A673 (cell line): ENCODE measurements around the gene PHF21A. TPM values are rescaled to one million over a fixed set of nuclear protein-coding genes. Genes with fewer than 3 reads are reported as not detected.

Experiments
- BruUV-seq: library from RNA; stranded (reverse); fragments of 400-500 nt; replicated peaks from 2 replicates; lab custom pipeline; 2021; lab: Mats Ljungman, UMichigan
- CTCF ChIA-PET: fragments of 300-600 bp; sonication (Branson Sonifier 250); formaldehyde crosslinking; loops from one replicate; lab custom pipeline; 2022; ENCODE audit warnings: antibody characterized with exemption; lab: Charles Lee
- POLR2A ChIA-PET: fragments of 300-600 bp; sonication (Branson Sonifier 250); formaldehyde crosslinking; loops from one replicate; lab custom pipeline; 2022; ENCODE audit warnings: antibody characterized with exemption; ENCODE audit not compliant: low non-redundant PET; lab: Charles Lee
- DNase-seq: peaks from one replicate; pipeline ENCODE4 v3.0.0-alpha.2; 2015; ENCODE audit warnings: low spot score
- H3K27ac ChIP-seq: fragments of 200-600 bp; sonication (generic); 2 replicates; pipeline ENCODE4 v1.5.1; 2016; ENCODE audit warnings: mixed run types, low read depth, mild to moderate bottlenecking, mixed read lengths, antibody characterized with exemption, low read length; ENCODE audit not compliant: poor library complexity, severe bottlenecking
- H3K27me3 ChIP-seq: fragments of 200-600 bp; sonication (generic); replicated peaks from 2 replicates; pipeline ENCODE4 v1.6.1; 2017; ENCODE audit warnings: mixed run types, low read depth, mild to moderate bottlenecking, mixed read lengths, antibody characterized with exemption, low read length; ENCODE audit not compliant: insufficient read depth, poor library complexity
- H3K36me3 ChIP-seq: fragments of 200-600 bp; sonication (generic); 2 replicates; pipeline ENCODE4 v1.6.1; 2016; ENCODE audit warnings: mixed run types, mild to moderate bottlenecking, mixed read lengths, antibody characterized with exemption, low read length; ENCODE audit not compliant: insufficient read depth, poor library complexity, severe bottlenecking
- H3K4me1 ChIP-seq: fragments of 200-600 bp; sonication (generic); 2 replicates; pipeline ENCODE4 v1.6.1; 2017; ENCODE audit warnings: mixed run types, mild to moderate bottlenecking, mixed read lengths, antibody characterized with exemption, low read length; ENCODE audit not compliant: insufficient read depth, poor library complexity, severe bottlenecking
- H3K4me3 ChIP-seq: fragments of 200-600 bp; sonication (generic); 2 replicates; pipeline ENCODE4 v1.5.1; 2016; ENCODE audit warnings: low read depth, mixed run types, mild to moderate bottlenecking, mixed read lengths, low read length; ENCODE audit not compliant: poor library complexity, severe bottlenecking
- H3K9me3 ChIP-seq: fragments of 200-600 bp; sonication (generic); 2 replicates; pipeline ENCODE4 v1.6.1; 2016; ENCODE audit warnings: mixed run types, low read depth, mild to moderate bottlenecking, mixed read lengths, antibody characterized with exemption, low read length; ENCODE audit not compliant: poor library complexity, severe bottlenecking
- CTCF ChIP-seq: fragments of 300-800, 200-600 bp; sonication (generic); conservative IDR thresholded peaks from 2 replicates; pipeline ENCODE4 v1.5.1; 2017; ENCODE audit warnings: low read depth, mild to moderate bottlenecking, antibody characterized with exemption, low read length, moderate library complexity, mixed read lengths
- EZH2 ChIP-seq: fragments of 200-600 bp; sonication (generic); IDR thresholded peaks from 2 replicates; pipeline ENCODE4 v1.6.1; 2017; ENCODE audit warnings: borderline replicate concordance, low read depth, mild to moderate bottlenecking, mixed read lengths, antibody characterized with exemption, low read length; ENCODE audit not compliant: poor library complexity, severe bottlenecking
- intact Hi-C: fragments of 100-400 bp; cut with micrococcal nuclease; formaldehyde crosslinking; loops from one replicate; pipeline ENCODE4 v1.10.0; 2022; ENCODE audit not compliant: unreplicated experiment
- total RNA-seq: library from RNA; stranded (reverse); gene quantifications from 2 replicates; pipeline ENCODE4 v1.2.3, GENCODE V29; 2021

The PHF21A gene
- total RNA-seq, 1 experiment from 2014 or later, result 77.2 TPM

GRCh38 chr11:46051102-46051501 lies 70.2 kb downstream of the PHF21A start:
- Histone ChIP-seq H3K4me3 (no peak overlapping the region), H3K27me3 (no peaks in the 10 kb centered on the region), H3K36me3 (peaks cover 4% of the 10 kb centered on the region), H3K4me1 (peaks cover 37% of the 10 kb centered on the region), H3K27ac (no peak overlapping the region), H3K9me3 (no peaks in the 10 kb centered on the region)
- POLR2A ChIA-PET, result no interaction called here
- TF ChIP-seq EZH2, result no peak
- no peak for TF ChIP-seq CTCF
- no TSS peak for BruUV-seq
- DNase-seq, result no peak
- CTCF ChIA-PET, result no interaction called here
- intact Hi-C loops, result loop anchor here (5.0 kb wide), 1 partner anchor 46 kb away; no protein-coding TSS in a partner anchor

GRCh38 chr11:46050662-46051061 lies 70.6 kb downstream of the PHF21A start:
- peak overlapping the region; percentile 69 for H3K27ac ChIP-seq
- POLR2A ChIA-PET, result no interaction called here
- no TSS peak for BruUV-seq
- no peaks in the 10 kb centered on the region for H3K9me3 ChIP-seq
- H3K27me3 ChIP-seq, result no peaks in the 10 kb centered on the region
- intact Hi-C loops, result loop anchor here (5.0 kb wide), 1 partner anchor 47 kb away; no protein-coding TSS in a partner anchor
- peaks cover 4% of the 10 kb centered on the region for H3K36me3 ChIP-seq
- no peak overlapping the region for H3K4me3 ChIP-seq
- peaks cover 33% of the 10 kb centered on the region for H3K4me1 ChIP-seq
- TF ChIP-seq CTCF, result no peak
- CTCF ChIA-PET, result no interaction called here
- DNase-seq, result no peak

GRCh38 chr11:46050003-46050461 lies 71.2 kb downstream of the PHF21A start:
- TF ChIP-seq EZH2 (no peak), CTCF (peak; percentile 20; the same call in 1 of the 2 replicates)
- Histone ChIP-seq H3K36me3 (peaks cover 4% of the 10 kb centered on the region), H3K9me3 (no peaks in the 10 kb centered on the region), H3K4me3 (no peak overlapping the region), H3K27me3 (no peaks in the 10 kb centered on the region), H3K4me1 (peaks cover 33% of the 10 kb centered on the region), H3K27ac (peak overlapping the region; percentile 69)
- CTCF ChIA-PET, result no interaction called here
- POLR2A ChIA-PET, result no interaction called here
- peak; percentile 75 for DNase-seq
- no TSS peak for BruUV-seq
- intact Hi-C loops, result loop anchor here (5.0 kb wide), 1 partner anchor 47 kb away; no protein-coding TSS in a partner anchor
